Activated T-helper 1 cell treated with Interleukin-2 at 50 U/mL for 16 hours (primary cell): Measurements from ENCODE around the gene LGR4.

Experiments
- DNase-seq: peaks from one replicate; pipeline ENCODE4 v3.0.0-alpha.2; 2020; ENCODE audit warnings: low read depth

The LGR4 gene

DNA sequence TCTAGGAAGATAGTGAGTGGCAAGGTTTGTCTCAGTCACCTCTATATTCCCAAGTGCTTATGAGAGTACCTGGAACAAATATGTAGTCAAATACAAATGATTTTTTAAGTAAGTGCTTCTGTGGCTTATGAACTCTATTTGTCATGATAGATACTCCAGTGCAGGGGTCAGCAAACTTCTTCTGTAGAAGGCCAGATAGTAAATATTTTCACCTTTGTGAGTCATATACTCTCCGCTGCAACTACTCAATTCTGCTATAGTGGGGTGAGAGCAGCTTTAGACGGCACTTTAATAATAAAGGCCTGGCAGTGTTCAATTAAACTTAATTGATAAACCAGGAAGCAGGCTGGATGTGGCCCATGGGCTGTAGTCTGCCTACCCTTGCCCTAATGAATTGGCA is 97.2 kb downstream of the LGR4 start:
- DNase-seq = no peak

DNA sequence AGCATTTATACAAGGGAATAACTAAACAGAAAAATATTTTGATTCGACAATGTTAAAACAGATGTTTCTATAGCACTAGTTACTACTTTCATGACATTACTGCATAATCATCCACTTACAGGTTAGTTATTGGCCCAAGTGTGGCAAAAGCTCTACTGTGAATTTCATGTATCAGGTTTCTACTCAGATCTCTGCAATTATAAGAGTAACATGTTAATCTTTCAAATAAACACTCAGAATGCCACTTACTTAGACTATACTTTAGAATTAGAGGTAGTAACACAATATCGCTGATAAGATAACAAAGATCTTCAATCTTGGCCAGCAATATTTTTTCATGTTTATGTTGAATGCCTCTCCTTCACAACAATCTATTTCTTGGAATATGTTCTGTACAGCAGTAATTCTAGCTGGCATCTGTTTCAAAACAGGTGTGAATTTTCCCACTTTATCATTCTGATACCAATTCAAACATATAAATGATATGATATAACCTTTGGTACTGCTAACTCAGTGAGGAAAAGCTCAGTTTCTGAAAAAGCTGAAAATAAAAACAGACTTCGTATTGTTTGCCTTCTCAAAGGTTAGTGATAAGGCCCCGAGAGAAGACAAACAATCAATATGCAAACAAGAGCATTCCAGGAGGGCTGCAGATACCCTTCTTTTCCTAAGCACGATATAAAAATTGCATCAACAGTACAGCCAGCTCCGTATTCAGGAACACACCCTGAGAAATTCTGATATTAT is 98.6 kb downstream of the LGR4 start:
- DNase-seq = no peak

DNA sequence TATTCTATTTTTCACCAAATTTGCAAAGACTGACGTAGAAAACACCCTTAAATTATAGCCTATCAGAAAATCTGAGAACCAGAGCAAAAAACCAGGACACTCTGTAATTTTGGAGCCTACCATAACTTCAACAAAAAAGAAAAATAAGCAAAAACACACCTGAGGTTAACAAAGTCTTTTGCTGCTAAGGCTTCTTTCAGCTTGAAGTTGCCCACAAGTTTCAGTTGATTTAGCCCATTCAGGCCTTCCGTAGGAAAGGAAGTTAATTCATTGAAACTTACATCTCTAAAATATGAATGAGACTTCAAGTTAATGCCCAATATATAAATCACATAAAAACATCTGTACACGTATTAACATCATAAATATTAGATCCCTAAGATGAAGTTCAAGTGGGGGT is 99.2 kb downstream of the LGR4 start:
- DNase-seq = no peak

DNA sequence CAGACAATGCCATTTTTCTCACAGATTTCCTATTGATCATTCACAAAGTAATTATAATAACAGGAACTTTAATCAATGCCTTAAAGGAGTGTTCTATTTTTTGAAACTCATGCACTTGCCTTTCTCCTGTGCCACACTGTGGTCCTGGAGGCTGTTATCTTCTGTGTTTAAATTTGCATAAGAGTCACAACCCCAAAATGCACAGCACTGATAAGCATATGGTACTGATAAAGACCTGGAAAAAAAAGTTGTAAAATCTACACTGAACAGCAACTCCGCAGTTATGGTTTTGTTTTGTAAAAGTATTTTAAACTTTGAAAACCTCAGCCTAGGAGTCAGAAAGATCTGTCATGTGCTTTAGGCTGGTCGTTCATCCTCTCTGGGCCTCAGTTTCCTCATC is 100.4 kb downstream of the LGR4 start:
- no peak for DNase-seq

DNA sequence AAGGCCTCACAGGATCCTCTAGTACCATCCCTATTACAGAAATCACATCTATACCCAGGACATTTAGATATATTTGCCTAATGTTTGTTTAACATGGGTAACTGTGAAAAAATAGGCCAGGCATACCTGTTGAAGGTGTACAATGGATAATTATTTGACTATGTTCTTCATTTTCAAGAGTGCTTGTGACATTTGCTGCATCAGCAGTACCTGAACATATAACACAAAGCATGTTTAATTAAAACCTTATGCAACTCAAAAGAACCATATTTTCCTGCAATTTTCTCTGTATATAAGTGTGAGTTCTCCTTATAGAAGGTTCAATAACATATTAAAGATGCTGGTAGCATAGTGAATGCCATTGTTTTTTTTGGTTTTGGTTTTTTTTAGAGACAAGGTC is 101.1 kb downstream of the LGR4 start:
- DNase-seq = no peak

DNA sequence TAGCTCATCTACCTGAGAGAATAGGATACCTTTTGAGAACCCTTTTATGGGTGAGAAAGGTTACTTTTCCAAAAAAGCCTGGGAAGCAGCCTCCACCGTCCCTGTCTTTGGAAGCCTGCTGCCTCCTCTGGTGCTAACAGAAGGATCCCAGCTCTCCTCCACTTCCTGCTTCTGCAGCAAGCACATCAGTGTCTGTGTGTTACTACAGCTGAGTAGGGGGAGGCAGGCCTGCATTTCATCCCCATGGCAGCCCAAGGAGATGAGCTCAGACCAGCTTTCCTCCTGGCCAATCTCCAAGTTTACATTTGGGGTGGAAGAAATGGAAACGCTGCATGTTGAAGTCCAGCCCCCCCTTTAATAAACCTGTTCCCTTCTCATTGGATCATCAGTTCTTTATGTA is 102.2 kb downstream of the LGR4 start:
- DNase-seq = no peak

GRCh38 chr11:27367881-27368280 is 104.7 kb downstream of the LGR4 start:
- DNase-seq = no peak

- DNase-seq = no peak
Measured at GRCh38 chr11:27363576-27364117, 108.9 kb downstream of the LGR4 start.

DNA sequence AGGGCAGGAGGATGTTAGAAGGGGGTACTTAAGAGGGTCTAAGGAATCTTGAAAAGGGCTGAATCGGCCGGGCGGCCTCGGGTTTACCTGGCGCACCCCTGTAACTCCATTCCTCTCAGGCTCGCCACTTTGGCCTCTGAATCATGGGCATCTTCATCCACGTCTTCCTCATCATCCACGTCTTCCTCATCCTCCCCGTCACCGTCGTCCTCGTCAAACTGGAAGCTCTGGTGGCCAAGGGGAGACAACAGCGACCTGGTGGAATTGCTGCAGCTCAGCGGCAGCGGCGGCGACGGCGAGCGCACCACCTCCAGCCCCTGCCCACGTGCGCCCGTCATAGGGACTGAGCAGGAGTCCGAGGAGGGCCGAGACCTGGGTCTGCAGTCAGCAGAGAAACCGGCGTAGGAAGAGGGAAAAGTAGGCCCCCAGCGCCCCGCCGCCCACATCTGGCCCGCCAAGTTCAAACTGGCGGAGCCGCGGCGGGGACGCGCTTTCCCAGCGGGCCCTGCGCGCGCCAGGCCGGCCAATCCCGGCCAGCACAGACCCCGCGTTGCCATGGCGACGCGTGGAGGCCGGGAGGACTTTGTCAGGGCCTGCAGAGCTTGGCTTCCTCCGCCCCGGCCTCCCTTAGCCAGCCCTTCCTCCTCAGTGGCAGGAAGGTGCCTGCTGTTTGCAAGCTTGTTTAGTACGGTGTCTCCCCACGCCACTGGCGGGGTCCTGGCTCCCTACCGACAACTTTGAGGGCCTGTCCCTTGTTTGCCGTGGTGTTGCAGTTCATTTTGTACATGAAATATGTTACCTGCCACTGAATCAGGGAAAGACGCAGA is 109.6 kb downstream of the LGR4 start, which contains the start of gene CCDC34:
TSS of gene CCDC34 (minus strand) at position 467 of the 827 bp plus-strand sequence. CDS start at position 446, 21 bp downstream.
- DNase-seq = peak; percentile 83

GRCh38 chr11:27361649-27362431 is 110.8 kb downstream of the LGR4 start:
- DNase-seq = no peak

DNA sequence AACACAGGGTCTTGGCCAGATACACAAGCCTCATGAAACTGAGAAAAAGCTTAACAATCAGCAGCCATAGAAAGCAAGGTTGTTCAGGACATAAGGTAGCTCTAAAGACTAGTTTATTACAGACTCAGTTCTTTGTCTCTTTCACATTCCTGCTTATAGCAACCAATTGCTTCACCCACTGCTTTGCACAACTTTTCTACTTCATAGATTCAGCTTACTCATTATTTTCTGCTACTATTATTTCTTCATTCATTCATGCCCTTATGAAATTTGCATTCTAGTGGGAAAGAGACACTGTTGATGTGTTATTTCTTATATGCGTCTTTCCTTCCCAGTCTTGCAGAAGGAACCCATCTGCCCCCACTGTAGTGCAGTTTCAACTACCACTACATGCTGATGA is 114.3 kb downstream of the LGR4 start:
- DNase-seq = no peak

GRCh38 chr11:27357250-27357649 is 115.3 kb downstream of the LGR4 start:
- no peak for DNase-seq

DNA sequence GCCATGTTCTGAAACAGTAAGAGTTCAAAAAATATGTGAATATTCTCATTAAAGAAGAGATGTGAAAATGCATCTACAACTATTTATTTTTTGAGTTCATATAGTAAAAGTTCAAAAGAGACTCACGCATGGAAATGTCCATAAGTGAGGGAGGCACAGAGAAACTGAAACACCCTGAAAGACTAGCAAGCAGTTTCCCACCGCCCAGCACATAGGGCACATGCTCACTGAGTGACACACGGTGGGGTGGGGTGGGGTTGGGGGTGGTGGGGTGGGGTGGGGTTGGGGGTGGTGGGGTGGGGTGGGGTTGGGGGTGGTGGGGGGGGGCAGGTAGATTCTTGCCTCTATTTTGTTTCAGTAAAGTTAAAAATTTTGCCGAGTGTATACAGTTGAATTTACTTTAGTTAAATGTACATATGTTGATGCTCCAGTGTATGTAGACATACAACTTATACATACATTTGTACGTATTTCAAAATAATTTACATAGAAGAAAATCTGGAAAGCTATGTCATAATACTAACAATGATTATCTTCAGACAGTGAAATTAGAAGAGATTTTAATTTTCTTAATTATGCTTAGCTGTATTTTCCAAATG is 115.9 kb downstream of the LGR4 start:
- DNase-seq = no peak

GRCh38 chr11:27355575-27356104 is 117.0 kb downstream of the LGR4 start:
- DNase-seq = no peak

- no peak for DNase-seq
Measured at GRCh38 chr11:27354359-27354965, 118.1 kb downstream of the LGR4 start.

DNA sequence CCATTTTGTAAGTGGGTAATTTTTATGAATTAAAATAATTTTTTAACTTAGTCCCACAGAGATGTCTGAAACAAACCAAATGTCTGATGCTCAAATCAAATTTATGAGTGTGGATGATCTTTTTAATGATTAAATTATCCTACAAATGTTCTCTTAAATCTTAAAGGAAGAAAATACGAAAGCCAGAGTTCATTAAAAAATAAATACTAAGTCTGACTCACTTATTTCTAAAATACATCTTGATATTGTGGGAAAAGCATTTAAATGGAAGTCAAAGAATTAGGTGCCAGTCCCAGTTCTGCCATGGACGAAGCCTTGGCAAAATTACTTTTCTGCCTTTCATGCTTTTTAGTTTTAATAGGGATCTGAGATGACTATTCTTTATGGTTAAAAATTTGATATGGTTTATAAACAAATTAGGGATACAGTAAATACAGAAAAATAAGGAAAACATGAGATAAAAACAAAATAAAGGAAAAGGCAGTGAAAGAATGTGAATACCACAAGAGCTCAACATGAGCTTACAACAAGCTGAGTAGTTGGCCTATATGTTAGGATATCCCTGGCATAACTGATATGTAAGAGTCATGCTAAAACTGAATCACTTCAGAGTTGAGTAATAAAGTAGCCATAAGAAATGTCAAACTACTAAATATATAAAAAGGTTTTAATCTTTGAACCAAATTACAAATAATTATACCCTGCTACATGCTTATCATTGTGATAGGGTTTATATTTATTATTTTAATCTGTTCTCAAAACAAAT is 118.8 kb downstream of the LGR4 start:
- DNase-seq = no peak

GRCh38 chr11:27352781-27353180 is 119.8 kb downstream of the LGR4 start:
- no peak for DNase-seq

- no peak for DNase-seq
Measured at GRCh38 chr11:27350511-27350910, 122.1 kb downstream of the LGR4 start.

DNA sequence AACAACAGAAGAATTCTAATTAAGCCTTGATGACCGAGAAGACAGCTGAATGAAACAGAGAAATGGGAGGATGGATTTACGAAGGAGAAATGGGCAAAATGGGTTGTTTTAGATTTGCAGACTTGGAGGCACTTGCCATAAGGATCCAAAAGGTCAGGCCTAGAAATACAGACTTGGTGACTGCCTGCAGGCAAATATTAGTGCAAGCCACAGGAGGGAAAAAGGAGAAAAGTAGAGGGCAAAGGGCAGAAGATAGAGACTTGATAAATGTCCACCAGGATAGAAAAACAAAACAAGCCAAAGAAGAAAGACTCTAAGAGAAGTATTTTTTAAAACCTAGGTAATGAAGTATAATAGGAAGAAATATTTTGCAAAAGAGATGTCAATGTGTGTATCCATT is 122.7 kb downstream of the LGR4 start:
- DNase-seq = no peak

GRCh38 chr11:27348340-27348873 is 124.2 kb downstream of the LGR4 start:
- no peak for DNase-seq
